Cerebellar nuclear complex (tissue), 1 donor: ENCODE data around the gene PRKCZ.

Experiments
- DNase-seq, 2 experiments: peaks; one replicate each; lab custom pipeline; 2025; lab: John Stamatoyannopoulos, UW

PRKCZ gene

DNA sequence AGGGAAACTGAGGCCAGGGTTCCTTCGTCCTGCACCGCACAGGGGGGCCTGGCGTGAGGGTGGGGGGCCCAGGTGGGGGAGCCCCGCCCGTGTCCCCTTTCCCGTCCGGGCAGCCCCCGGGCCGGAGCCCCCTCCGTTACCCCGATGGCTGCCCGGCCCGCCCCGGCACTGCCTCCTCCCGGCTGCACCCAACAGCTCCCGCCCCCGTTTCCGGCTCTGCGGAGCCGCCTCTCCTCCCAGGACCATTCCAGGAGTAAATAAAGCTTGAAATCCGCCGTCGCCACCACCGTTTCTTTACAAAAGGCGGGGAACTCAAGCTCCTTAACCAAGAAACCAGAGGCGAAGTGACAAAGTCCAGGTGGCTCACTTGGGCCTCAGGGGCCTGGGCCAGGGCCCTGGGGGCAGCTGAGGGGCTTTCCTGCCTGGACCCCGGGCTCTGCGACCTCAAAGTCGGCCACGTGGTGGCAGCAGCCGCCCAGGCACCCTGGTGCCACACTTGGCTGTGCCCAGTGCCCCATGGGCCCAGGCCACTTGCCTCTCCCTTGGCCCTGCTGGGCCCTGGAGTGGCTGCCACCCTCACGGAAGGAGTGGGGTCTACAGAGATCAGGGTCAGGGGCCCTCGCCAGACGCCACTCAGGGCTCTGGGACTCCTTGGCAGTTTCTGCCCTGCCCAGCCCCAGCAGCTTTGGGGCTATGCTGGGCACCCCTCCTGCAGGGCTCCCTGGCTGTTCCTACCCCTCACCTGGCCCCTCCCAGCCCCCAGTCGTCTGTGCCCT, 144.9 kb downstream of the PRKCZ start:
- no peak for DNase-seq

DNA sequence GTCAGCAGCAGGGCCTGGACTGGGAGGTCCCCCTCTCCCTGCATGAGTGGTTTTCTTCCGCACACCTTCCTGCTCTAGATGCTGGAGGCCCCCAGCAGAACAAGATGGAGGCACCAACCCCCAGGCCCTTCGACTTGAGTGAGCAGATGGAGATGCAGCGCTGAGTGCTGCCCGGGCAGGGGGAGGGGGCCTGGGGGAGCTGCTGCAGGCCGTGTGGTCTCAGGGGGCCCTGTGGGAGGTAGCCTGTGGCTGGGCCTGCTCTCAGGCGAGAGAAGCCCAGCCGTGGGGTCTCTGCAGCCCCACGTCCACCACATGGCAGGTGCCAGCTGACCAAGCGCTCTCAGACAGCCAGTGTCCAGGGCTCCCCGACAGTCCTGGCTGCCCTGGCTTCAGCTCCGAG, 145.6 kb downstream of the PRKCZ start:
- DNase-seq = no peak

DNA sequence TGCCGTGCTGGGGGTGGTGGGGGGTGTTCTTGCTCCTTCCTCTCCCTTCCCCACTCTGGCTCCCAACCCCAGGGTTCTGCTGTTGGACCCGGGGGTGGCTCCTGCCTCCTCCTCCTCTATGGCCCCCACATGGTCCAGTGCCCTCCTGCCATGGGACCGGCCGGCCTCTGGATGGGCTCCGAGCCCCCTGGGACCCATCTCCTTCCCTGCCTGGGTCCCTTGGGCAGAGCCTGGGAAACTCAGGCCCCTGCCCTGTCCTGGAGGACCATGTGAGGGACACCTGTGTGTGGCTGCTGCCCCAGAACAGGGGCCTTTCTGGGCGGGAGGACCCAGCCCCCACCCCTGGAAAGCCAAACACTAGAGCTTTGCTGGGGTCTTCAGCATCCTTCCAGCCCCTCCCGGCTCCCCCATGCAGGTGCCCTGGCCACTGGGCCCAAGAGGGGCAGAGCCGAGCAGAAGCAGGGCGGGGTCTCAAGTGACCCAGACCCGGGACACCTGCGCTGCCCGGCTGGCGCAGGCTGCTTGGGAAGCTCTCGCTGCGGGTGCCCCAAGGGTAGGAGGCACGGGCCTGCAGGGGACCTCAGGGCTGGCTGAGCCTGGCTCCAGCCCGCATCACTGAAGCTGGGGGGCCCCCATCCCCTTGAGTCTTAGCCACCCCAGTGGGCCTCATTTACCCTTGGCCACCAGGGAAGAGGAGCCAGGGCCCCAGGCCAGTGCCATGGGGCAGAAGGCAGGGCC, 146.9 kb downstream of the PRKCZ start:
- DNase-seq = no peak

DNA sequence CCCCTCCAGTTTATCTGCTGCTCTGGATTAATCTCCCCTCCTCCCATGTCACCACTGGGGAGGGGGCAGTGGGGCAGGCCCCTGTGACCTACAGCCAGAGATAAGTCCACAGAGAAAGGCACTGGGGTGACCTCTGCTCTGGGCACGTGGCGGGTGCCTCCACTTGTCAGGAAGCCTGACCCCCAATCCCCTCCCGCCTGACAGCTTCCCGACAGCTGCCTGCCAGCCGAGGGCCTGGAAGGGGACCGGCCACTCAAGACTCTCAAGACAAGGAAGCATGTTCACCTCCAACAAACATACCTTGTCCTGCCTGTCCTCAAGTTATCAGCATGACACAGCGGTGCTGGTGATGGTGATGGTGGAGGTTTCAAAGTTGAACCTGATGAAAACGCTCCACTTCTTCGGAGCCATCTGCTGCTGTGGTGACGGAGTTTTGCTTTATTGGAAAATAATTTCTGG, 147.5 kb downstream of the PRKCZ start:
- DNase-seq = no peak

DNA sequence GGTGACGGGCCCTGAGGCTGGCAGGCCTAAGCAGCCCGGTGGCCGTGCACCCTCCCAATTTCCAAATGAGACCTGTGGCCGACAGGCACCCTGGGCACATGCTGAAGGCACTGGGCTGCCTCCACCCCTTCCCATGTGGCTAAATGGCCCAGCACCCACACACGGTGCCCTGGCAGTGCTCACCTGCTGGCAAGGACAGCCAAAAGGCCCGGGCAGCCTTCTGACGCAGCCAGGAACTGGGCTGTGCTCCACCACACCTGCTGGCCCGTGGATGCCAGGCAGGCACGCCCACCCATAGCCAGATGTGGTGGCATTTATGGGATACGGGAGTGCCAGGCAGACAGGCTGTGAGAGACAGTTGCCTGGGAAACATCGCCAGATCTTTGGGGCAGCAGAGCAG, 148.4 kb downstream of the PRKCZ start:
- DNase-seq = no peak

DNA sequence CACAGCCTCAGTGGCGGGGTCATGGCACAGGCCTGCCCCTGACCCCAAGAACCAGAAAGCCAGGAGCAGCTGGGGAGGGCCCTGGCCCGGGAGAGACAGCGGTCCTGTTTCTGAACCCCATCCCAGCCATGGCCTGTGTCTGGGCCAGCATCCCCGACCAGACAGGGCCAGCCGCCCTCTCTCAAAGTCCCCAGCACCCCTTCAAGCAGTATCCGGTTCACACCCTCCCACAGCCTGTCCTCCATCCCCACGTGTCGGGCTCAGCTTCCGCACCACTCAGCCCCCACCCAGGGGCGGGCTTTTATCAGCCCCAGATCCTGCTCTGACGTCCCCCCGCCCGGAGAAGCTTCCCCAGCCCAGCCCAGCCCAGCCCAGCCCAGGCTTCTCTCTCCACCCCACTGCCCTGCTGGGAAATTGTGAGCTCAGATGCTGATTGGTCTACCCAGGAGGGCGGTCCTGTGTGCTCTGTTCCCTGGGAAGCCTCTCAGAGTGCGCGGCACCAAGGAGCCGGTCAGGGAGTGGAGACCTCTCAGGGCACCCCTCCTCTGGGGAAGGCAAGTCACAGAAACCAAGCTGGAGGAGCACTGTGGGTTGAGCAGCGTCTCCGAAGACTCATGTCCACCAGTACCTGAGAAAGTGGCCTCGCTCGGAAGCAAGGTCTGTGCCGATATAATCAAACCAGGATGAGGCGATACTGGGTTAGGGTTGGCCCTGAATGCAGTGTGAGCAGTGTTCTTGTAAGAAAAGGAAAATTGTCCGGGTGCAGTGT, 149.0 kb downstream of the PRKCZ start:
- no peak for DNase-seq

DNA sequence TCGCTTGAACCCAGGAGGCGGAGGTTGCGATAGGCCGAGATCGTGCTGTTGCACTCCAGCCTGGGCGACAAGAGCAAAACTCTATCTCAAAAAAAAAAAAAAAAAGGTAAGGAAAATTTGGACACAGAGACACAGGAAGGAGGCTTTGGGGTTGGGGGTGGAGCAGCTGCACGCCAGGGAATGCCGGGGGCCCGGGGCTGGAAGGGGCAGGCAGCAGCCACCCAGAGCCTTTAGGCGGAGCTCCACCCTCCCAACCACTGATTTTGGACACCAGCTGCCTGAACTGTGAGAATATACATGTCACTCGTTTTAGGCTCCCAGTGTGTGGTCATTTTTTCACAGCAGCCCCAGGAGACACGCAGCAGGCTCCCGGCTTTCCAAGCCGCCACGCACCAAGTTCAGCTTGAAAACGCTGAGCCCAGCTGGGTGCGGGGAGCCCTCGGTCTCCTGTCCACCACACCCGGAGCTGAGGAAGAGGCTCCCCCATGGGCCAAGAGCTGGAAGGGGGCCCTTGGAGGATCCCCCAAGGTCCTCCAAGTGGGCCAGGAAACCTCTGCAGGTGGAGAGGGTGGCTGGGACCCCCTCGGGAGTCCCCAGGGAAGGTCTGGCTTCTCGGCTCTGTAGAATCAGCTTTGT, 150.2 kb downstream of the PRKCZ start:
- DNase-seq = no peak

DNA sequence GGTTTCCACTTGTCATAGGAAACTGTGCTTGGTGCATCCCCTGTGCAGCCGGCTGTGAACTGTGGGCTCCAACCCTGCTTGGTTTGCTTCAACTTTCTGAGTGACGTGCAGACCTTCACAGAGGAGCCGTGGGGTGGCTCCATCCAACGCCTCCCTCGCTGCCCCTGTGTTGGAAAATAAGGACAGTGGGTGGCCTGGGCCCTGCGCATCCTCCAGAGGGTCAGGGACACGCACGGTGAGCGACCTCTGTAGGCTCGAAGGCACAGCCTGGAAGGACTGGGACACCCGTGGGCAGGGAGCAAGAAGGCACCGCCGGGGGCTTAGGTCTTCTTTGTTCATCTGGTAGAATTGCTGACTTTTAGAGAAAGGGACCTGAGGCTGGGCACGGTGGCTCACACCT, 150.9 kb downstream of the PRKCZ start:
- no peak for DNase-seq

DNA sequence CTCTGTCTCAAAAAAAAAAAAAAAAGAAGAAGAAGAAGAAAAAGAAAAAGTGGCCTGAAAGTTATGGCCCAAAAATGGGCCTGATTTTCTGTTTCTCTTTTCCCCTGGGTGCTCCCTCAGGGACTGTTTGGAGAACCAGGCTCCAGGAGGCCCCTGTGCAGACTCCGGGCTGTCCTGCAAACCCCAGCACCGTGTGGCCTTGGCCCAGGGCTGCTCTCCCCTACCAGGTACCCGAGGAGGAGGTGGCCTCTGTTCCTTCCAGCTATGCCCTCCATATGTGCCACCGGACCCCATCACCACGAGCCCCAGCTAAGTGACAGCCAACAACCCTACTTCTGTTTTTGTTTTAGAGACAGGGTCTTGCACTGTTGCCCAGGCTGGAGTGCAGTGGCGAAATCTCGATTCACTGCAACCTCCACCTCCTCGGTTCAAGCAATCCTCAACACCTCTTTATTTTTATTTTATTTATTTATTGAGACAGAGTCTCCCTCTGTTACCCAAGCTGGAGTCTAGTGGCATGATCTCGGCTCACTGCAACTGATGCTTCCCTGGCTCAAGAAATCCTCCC, 151.9 kb downstream of the PRKCZ start:
- DNase-seq = no peak

DNA sequence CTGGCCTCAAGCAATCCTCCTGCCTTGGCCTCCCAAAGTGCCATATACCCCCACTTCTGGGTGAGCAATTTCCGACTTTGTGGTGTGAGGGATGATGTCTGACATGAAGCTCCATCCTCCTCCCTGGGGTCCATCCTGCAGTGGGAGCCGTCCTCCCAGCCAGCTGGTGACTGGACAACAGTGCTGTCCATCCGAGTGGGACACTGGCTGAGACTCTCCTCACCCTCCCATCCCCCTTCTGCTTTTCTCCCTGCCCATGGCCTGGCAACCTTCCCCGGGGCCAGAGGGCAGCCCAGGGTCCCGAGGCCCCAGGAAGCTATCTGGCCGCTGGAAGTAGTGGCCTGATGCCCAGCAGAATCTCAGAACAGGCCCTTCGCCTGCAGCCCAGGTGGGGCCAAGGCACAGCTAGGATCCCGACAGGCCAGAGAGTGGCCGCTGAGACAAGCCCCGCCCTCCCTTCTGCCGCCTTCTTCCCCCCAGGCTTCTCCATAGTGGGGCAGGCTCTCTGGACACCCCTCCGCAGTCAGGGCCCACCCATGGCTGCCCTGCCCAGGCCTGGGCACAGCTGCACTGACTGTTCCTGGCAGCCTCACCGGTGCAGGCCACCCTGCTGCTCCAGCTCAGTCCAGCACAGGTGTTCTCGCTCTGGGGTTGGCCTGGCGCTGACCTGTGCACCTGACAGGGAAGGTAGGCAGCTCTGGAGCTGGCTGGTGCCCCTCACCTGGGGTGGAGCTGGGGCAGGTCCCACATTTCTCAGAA, 152.8 kb downstream of the PRKCZ start:
- DNase-seq = no peak

DNA sequence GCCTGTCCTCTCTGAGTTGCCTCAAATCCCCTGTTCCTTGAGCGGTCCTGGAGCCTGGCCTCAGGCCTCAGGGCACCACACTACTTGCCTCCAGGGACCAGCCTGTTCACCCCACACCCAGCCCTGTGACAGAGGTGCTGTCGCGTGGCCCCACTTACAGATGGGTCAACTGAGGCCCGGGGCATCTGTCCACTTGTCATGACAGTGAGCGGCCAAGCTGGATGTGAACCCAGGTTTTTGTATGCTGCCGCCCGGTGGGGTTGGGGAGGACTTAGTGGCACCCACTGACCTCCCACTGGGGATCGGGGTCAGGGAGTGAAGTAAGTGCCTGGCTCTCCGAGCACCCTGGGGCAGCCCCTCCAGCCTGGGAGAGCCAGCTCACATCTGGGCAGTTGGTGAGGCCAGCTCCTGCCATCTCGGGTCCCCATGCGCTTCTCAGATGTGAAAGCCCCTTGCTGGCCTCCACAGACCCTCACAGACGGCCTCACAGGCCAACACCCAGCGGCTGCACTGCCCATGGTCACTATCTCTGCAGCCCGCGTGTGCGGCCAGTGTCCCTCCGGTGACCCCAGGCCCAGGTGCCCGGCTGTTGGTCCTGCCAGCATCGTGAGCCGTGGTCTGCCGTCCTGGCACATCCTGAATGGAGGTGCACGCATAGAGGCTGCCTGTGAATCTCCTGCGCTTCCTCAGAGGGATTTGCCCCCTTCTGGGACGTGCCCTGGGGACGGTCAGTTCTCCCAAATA, 153.6 kb downstream of the PRKCZ start:
- no peak for DNase-seq

DNA sequence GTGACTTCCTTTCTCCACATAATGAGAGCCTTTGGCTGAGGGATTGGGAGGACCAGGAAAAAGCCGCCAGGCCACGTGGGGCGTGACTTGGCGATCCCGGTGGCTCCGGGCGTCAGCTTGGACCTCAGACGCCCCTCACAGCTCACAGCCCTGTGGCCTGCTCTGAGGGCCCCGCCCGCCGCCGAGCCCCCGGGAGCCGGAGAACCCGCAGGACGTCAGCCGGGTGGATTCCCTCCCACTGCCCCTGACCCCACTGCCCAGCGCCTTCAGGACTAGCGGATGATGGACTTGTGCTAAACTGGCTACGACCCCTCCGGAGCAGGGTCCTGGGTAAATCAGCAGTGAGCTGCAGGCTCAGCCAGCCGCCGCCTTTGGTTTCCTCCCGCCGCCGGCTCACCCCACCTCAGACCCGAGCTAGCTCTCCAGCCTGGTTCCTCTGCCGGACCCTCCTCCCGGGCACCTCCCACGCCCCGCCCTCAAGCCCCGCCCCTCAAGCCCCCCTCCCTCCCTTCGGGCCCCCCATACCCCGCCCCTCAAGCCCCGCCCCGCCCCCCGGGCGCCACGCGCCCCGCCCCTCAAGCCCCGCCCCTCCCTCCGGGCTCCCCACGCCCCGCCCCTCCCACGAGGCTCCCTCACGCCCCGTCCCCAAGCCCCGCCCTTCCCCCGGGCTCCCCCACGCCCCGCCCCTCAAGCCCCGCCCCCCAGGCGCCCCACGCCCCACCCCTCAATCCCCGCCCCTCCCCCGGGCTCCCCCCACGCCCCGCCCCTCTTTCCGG, 154.4 kb downstream of the PRKCZ start:
- no peak for DNase-seq

DNA sequence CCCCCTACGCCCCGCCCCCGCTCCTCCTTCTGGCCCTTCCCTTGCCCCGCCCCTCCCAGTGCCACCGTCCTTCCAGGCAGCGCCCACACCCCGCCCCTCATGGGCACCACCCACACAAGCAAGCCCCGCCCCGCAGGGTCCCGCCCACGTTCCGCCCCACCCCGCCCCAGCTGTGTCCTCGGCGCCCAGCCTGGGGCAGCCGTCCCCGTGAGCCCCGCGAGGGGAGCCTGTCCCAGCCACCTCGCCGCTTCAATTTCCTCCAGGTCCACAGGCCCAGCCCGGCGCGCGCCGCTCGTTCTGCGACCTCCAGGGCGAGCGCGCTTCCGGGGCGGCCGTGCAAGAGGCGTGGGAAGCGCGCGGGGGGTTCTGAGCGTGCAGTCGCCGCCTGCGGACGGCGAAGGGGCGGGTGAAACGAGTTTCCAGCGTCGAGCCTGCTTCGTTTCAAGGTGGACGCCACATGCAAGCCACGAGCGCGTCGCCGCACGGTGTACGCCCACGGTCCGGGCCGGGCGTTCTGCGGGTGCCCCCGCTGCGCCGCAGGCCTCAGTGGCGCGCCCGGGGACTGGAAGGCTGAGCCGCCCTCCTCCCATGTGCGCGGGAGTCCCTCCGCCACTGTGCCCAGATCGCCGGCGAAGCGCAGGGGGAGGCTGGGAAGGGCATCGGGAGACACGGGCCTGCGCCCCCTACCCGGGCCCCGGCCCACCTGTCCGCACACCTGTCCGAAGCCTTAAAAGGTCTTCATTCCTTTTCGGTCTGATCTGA, 155.2 kb downstream of the PRKCZ start:
- peak; percentile 29 to 42 for DNase-seq

DNA sequence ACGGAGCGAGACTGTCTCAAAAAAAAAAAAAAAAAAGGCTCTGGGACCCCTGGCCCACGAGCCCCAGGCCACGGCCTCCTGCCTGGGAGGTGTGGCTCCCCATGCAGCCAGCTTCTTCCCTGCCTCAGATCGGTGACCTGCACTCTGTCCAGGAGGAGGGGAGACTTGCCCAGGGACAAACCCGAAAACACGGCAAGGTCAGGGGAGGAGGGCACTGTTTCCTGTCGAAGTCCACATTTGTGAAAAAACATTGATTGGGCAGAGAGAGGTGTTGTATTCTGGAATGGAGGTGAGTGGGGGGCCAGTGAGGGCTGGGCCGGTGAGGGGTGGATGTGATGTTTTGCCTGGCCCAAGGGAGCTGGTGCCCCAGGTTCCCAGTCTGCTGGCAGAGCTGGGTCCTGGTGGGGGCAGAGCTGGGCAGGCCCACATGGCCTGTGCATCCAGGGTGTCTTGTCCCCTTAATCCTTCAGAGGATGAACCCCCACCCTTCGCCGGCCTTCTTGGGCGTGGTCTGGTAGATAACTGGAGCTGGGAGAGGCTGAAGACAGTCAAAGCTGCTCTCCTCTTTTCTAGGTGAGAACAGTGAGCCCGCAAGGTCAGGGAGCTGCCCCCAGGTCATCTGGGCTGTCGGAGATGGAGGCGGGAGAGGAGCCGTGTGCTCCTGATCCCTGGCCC, 156.7 kb downstream of the PRKCZ start:
- no peak for DNase-seq

DNA sequence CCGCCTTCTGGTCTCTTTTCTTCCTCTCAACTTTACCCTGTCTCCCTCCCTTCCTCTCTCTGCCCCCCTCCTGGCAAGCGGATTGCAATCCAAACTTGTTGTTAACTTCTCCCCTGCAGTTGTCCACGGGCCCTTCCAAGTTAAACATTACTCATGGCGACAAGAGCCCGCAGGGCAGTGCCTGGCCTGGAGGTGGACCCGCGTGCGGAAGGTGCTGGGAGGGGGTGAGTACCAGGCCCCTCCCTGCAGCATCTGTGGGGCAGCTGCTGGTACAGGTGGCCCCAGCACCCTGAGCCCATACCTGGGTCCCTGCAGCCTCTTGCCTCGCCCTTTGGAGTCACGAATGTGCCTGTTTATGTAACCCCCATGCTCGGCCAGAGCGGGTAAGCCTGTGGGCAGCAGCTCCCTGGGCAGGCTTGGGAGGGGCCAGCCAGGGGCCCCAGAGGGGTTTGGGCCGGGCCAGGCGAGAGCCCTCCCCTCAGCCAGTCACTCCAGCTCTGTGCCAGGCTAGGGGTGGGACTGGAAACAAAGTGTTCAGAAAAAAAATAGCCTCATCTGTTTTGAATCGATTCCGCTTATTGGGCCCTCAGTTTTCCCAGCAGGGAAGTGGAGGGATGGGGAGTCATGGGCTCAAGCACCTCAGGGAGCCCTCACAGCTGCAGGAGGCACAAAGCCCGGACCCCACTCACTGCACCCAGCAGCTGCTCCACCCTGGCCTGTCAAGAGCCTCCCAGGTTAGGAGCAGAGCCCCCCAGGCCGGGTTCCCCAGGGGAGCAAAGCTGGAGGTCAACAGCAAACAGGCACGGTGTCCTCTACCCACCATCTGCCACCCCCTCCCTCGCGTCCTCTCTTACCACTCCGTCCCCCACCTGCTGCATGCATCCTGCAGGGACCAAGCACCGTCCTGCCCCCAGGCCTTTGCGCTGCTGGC, 158.4 kb downstream of the PRKCZ start:
- no peak for DNase-seq

DNA sequence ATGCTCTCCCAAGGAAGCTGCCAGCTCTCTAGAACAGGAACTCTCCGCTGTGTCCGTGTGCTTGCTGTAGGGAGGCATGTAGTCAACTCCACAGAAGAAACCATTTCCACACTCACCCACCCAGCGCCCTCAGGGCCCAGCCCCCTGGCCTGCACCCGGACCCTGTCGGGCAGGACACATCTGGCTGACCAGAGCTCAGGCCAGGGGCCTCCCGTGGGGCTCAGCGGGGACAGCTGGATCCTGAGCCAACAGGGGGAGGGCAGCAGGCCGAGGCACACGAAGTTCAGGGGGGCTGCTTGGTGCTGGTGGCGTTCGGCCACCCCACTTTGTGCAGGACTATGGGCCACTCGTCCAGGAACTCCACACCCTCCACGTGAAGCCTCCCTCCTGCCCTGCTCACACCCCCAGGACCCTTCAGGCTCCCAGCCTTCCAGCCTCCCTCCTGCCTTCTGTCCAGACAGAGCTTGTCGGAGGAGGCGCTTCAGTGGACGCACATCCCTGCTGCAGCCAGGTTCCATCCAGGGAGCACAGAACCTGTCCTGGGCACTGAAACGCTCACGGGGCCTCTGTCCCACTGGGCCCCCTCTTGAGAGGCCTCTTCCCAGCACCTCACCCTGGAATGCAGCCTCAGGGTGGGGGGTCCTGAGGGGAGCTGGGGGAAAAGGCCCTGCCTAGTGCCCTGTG, 159.3 kb downstream of the PRKCZ start:
- DNase-seq = no peak
